Erythroblast (primary cell): ENCODE data around the gene NTM.

ENCODE experiments used
- GATA1 ChIP-seq: IDR thresholded peaks from 2 replicates; pipeline ENCODE4 v1.6.1; 2011; ENCODE audit warnings: low read depth, mild to moderate bottlenecking, control low read depth, low read length, moderate library complexity
- POLR2A ChIP-seq: IDR thresholded peaks from 2 replicates; pipeline ENCODE4 v1.6.1; 2011; ENCODE audit warnings: mild to moderate bottlenecking, low read length

- no peak for TF ChIP-seq POLR2A
- TF ChIP-seq GATA1, result no peak
Observed at GRCh38 chr11:132064987-132065620, 694.7 kb downstream of the NTM start.
